Heart left ventricle (tissue), 16 donors: ENCODE data around the gene KRTAP16-1. TPM values are rescaled to one million over a fixed set of nuclear protein-coding genes. Genes with fewer than 3 reads are reported as not detected.

Experiments
- ATAC-seq, 4 donors: fragments of 200-7000 bp; cut with Tn5 transposase; one replicate each; pipeline ENCODE4 v1.9.1; 2020 to 2022; ENCODE audit warnings: moderate library complexity in 4 of 4, mild to moderate bottlenecking in 3 of 4, moderate number of reproducible peaks in 1 of 4
- DNase-seq, 5 donors: peaks; one replicate each; pipeline ENCODE4 v3.0.0-alpha.2; 2020
- H3K27ac ChIP-seq, 12 donors: fragments of 200-600 bp; sonication (generic) in 4 of 12; one replicate each; pipeline versions ENCODE4 v1.5.0 to v1.8.0; 2016 to 2022; ENCODE audit warnings: mild to moderate bottlenecking in 2 of 12
- H3K27me3 ChIP-seq, 9 donors: fragments of 200-600 bp; sonication (generic) in 2 of 9; one replicate each; pipeline versions ENCODE4 v1.5.1 to v1.8.0; 2016 to 2022; ENCODE audit warnings: mild to moderate bottlenecking in 3 of 9
- H3K36me3 ChIP-seq, 9 donors: fragments of 200-600 bp; sonication (generic) in 2 of 9; one replicate each; pipeline versions ENCODE4 v1.5.0 to v1.8.0; 2018 to 2022; ENCODE audit warnings: mild to moderate bottlenecking in 2 of 9
- H3K4me1 ChIP-seq, 12 donors: fragments of 200-600 bp; sonication (generic) in 4 of 12; one replicate each; pipeline versions ENCODE4 v1.5.0 to v1.8.0; 2016 to 2022; ENCODE audit warnings: mild to moderate bottlenecking in 3 of 12
- H3K4me3 ChIP-seq, 12 donors: fragments of 200-600 bp; sonication (generic) in 4 of 12; one replicate each; pipeline versions ENCODE4 v1.5.0 to v1.8.0; 2017 to 2022; ENCODE audit warnings: mild to moderate bottlenecking in 9 of 12, moderate library complexity in 4 of 12
- H3K9me3 ChIP-seq, 12 donors: fragments of 200-600 bp; sonication (generic) in 4 of 12; one replicate each; pipeline versions ENCODE4 v1.5.0 to v1.8.0; 2016 to 2022; ENCODE audit warnings: mild to moderate bottlenecking in 1 of 12
- POLR2A ChIP-seq, 2 donors: fragments of 450-650 bp; IDR thresholded peaks; one replicate each; pipeline ENCODE4 v1.6.1; 2017; ENCODE audit warnings: antibody characterized with exemption in 2 of 2, mild to moderate bottlenecking in 2 of 2, moderate library complexity in 2 of 2
- WGBS, 4 donors: extraction: QIAGEN DNeasy Blood & Tissue Kit in 2 of 4; methylation state at CpG; one replicate each; pipeline versions ENCODE4 v1.1.5 to v1.1.7; 2013 to 2018; 5-methylcytosine and 5-hydroxymethylcytosine counted together
- intact Hi-C, 10 donors: fragments of 100-400 bp; cut with DNase I; formaldehyde crosslinking; loops; one replicate each; pipeline versions ENCODE4 v1.11.1 to v1.14.2; 2022
- polyA plus RNA-seq, 2 donors: library from polyadenylated mRNA; stranded (reverse); fragments of 200-250 nt; gene quantifications; one replicate each; pipeline ENCODE4 v1.2.3, GENCODE V29; 2013
- total RNA-seq, 9 donors: library from RNA; depleted of rRNA in 2 of 9; stranded (reverse); fragments of >200 nt in 2 of 9; fragmentation: NEBNext Ultra II Directional in 3 of 9; extraction: Animal tissue kit (Norgen Biotek cat#: 25700) in 3 of 9; gene quantifications; one replicate each; pipeline versions ENCODE4 v1.1.0 to v1.2.4, GENCODE V29; 2016 to 2023
- TF ChIP-seq, protein P1 (sequence below), 12 donors: fragments of 200-600 bp; sonication (generic) in 4 of 12; IDR thresholded peaks; one replicate each; pipeline versions ENCODE4 v1.5.0 to v1.8.0; 2018 to 2022; ENCODE audit warnings: antibody characterized with exemption in 12 of 12, mild to moderate bottlenecking in 5 of 12
- donor health status: ischemic (EF 13 %, LVEDD 7.1; RV severe dilation, severe dysfunction).
- donor health status: healthy with polysubstance abuse.
- donor health status: DM: no; HTN: yes; CAD: no.
- donor health status: DM: no; HTN: no; CAD: no.
- donor health status: ischemic (EF 25% LVEDD 6.9; RV normal size, moderate dysfunction).
- donor health status: ischemic (EF 25% LVEDD 5.7; RV mildly dilated, moderate dysfunction).
- donor health status: healthy.
- donor health status: DM: yes; HTN: yes; CAD: no.
- donor health status: ischemic (EF 35%, LVEDD 5.7; RV mildly dilated, moderate dysfunction).
- donor health status: nonischemic (EF 11% LVEDD 7.7; RV severe dilation, severe dysfunction).
- donor health status: DM: yes; HTN: yes; CAD: no.
- donor health status: PGD.
- donor health status: ischemic (EF 29% LVEDD 5.4; RV normal size, mild dysfunction).
- donor health status: nonischemic (EF 23%, LVEDD 6.1; RV moderate dilation, normal function).

KRTAP16-1 gene
- total and polyA plus RNA-seq, 11 donors, result not detected

- H3K4me1 ChIP-seq, result peaks cover 0 to 13% (median 0%) of the 10 kb centered on the region in 12 donors
- ATAC-seq, result peak; percentile 96 to 97 (median 96)
- no peaks in the 10 kb centered on the region for H3K36me3 ChIP-seq
- intact Hi-C loops, result loop anchor here in 2 of 10 donors (2.0 to 10.0 kb wide), 2 partner anchors 163 kb away; partner anchors contain the start of gene KRT32 (in 1 of the 2)
- TF ChIP-seq, protein P1, sequence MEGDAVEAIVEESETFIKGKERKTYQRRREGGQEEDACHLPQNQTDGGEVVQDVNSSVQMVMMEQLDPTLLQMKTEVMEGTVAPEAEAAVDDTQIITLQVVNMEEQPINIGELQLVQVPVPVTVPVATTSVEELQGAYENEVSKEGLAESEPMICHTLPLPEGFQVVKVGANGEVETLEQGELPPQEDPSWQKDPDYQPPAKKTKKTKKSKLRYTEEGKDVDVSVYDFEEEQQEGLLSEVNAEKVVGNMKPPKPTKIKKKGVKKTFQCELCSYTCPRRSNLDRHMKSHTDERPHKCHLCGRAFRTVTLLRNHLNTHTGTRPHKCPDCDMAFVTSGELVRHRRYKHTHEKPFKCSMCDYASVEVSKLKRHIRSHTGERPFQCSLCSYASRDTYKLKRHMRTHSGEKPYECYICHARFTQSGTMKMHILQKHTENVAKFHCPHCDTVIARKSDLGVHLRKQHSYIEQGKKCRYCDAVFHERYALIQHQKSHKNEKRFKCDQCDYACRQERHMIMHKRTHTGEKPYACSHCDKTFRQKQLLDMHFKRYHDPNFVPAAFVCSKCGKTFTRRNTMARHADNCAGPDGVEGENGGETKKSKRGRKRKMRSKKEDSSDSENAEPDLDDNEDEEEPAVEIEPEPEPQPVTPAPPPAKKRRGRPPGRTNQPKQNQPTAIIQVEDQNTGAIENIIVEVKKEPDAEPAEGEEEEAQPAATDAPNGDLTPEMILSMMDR (IDR thresholded peaks at IDR 0.05), result no peak
- TF ChIP-seq POLR2A (IDR thresholded peaks at IDR 0.05), result no peak
- H3K9me3 ChIP-seq, result peaks cover 0 to 10% (median 0%) of the 10 kb centered on the region in 12 donors
- DNase-seq, result peak; percentile 48 to 84 (median 73)
- peaks cover 0 to 2% (median 0%) of the 10 kb centered on the region in 9 donors for H3K27me3 ChIP-seq
- WGBS, 4 donors, result 36 to 45% (median 44%) methylated on average over 10 to 11 of the region's 11 CpGs
- peak within 1 kb of the TSS in 2 of 12 donors; percentile 10 to 45 for H3K27ac ChIP-seq
- no peak within 1 kb of the TSS for H3K4me3 ChIP-seq
Measured at GRCh38 chr17:41301916-41302901, 6.9 kb downstream of the KRTAP16-1 start, which contains the start of gene KRTAP29-1. TSS of gene KRTAP29-1 (minus strand) at chr17:41302851. CDS start at chr17:41302851, 0 bp downstream.

DNA sequence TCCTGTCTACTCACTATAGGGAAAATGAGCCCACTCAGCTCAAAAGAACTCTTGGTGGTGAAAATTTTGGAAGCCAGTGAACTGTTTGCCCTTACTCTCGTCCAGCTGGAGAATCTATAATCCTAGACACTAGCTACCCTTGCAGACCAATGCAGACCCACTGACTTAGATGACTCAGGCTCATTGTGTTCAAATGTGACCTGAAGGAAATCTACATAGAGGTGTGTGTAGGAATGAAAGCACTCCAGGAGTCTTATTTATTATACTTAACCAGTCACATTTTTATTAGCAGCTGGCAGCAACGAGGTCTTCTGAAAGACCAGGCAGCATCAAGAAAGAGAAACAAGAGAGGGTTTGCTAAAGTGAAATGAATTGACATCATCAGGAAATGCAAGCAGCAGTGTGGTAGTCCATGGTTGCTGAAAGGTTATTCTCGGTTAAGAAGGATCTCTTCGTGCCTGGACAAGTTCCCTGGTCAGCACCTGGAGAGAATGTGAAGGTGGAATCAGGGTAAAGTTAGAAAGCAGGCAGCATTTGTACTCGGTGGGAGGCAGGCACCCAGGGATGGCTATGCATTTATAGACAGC lies 7.8 kb downstream of the KRTAP16-1 start:
- Histone ChIP-seq H3K27me3 (peaks cover 0 to 2% (median 0%) of the 10 kb centered on the region in 9 donors), H3K27ac (no peak overlapping the region), H3K4me1 (peaks cover 0 to 13% (median 0%) of the 10 kb centered on the region in 12 donors), H3K4me3 (no peak overlapping the region), H3K9me3 (peaks cover 0 to 10% (median 0%) of the 10 kb centered on the region in 12 donors), H3K36me3 (no peaks in the 10 kb centered on the region)
- intact Hi-C loops, result loop anchor here in 1 of 10 donors (10.0 kb wide), 1 partner anchor 164 kb away; the partner anchor contains the start of gene KRT32
- DNase-seq (no peak), ATAC-seq (no peak)
- TF ChIP-seq, protein P1 (IDR thresholded peaks at IDR 0.05), result no peak
- no peak for TF ChIP-seq POLR2A (IDR thresholded peaks at IDR 0.05)
- 60 to 69% (median 61%) methylated on average over 5 of the region's 5 CpGs for WGBS, 4 donors

- intact Hi-C loops, result no loop called here
- H3K4me1 ChIP-seq, result peaks cover 0 to 13% (median 0%) of the 10 kb centered on the region in 12 donors
Measured at GRCh38 chr17:41298458-41299135, 10.5 kb downstream of the KRTAP16-1 start.

More at GRCh38 chr17:41298458-41299135, 10.5 kb downstream of the KRTAP16-1 start:
- WGBS, 4 donors, result 85 to 89% (median 87%) methylated on average over 20 of the region's 20 CpGs
- Histone ChIP-seq H3K36me3 (no peaks in the 10 kb centered on the region), H3K27ac (no peak overlapping the region), H3K4me3 (no peak overlapping the region), H3K9me3 (peaks cover 0 to 10% (median 0%) of the 10 kb centered on the region in 12 donors), H3K27me3 (no peaks in the 10 kb centered on the region)
- TF ChIP-seq, protein P1 (IDR thresholded peaks at IDR 0.05), result no peak
- no peak for TF ChIP-seq POLR2A (IDR thresholded peaks at IDR 0.05)
- ATAC-seq, result no peak
- no peak for DNase-seq
